ENCODE measurements around the gene SLC6A4. TPM values are rescaled to one million over a fixed set of nuclear protein-coding genes. Genes with fewer than 3 reads are reported as not detected.

SLC6A4 gene
- polyA plus RNA-seq, 1 of the 3 experiments (the other 2 are of a cell fraction) = 0.12 TPM

DNA sequence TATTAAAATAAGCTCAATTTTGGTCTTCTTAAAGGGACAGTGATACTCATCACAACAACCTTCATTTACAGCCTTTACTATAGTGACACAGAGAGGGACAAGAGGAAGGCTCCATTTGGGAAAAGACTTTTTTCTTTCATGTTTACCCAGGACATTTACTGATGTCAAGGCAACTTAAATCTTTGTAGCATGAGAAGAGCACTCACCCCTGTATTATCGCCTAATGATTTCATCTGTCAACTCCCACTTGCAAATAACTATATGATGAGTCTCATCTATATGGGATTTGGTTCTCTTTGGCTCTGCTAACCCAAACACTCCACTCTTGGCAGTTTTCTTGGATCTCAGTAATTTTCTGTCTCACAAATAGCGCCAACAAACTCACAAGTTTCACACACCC, 32.1 kb upstream of the SLC6A4 start:
- Histone ChIP-seq H2AFZ (ENCODE audit: low read depth) (no peak overlapping the region), H3K79me2 (ENCODE audit: insufficient read depth) (no peaks in the 10 kb centered on the region), H3K4me2 (no peak overlapping the region), H4K20me1 (ENCODE audit: insufficient read depth) (no peaks in the 10 kb centered on the region), H3F3A (replicated peaks; ENCODE audit: insufficient read depth) (no peaks in the 10 kb centered on the region), H3K27me3 (ENCODE audit: insufficient read depth) (no peaks in the 10 kb centered on the region), H3K36me3 (replicated peaks in 1 of 2; ENCODE audit: control insufficient read depth in 1 of 2, insufficient read depth in 2 of 2, low read length in 1 of 2) (peaks cover 71 to 79% of the 10 kb centered on the region in 2 experiments), H3K9me3 (no peaks in the 10 kb centered on the region), H3K4me3 (ENCODE audit: low read depth in 2 of 2, low read length in 1 of 2) (no peak overlapping the region), H3K4me1 (ENCODE audit: control insufficient read depth in 1 of 2, insufficient read depth in 2 of 2, low read depth in 1 of 2, low read length in 1 of 2) (peaks cover 6 to 7% of the 10 kb centered on the region in 2 experiments; a peak in 3 of 4 replicates), H3K27ac (ENCODE audit: low read depth in 2 of 2, low read length in 1 of 2) (no peak overlapping the region), H3K9me2 (no peaks in the 10 kb centered on the region), H3K9ac (no peak overlapping the region)
- TF ChIP-seq NRF1 (IDR thresholded peaks at IDR 0.05; ENCODE audit: low read depth, low read length) = no peak
- TF ChIP-seq TAF1 (IDR thresholded peaks at IDR 0.05; ENCODE audit: borderline replicate concordance, low read depth, low read length) = no peak
- TF ChIP-seq EZH2phosphoT487 (IDR thresholded peaks at IDR 0.05; ENCODE audit: borderline replicate concordance, low read depth) = no peak
- no peak for TF ChIP-seq SIN3A (IDR thresholded peaks at IDR 0.05; ENCODE audit: borderline replicate concordance, low read depth, low read length)
- no peak for TF ChIP-seq SMC3 (IDR thresholded peaks at IDR 0.05; ENCODE audit: low read depth, low read length)
- TF ChIP-seq PBX3 (IDR thresholded peaks at IDR 0.05) = no peak
- TF ChIP-seq RXRA (IDR thresholded peaks at IDR 0.05; ENCODE audit: borderline replicate concordance, low read depth) = no peak
- no peak for TF ChIP-seq ELF1 (IDR thresholded peaks at IDR 0.05)
- no peak for TF ChIP-seq CTCF (IDR thresholded peaks at IDR 0.05)
- TF ChIP-seq FOSL2 (IDR thresholded peaks at IDR 0.05; ENCODE audit: borderline replicate concordance, low read depth) = no peak
- TF ChIP-seq, protein P1, sequence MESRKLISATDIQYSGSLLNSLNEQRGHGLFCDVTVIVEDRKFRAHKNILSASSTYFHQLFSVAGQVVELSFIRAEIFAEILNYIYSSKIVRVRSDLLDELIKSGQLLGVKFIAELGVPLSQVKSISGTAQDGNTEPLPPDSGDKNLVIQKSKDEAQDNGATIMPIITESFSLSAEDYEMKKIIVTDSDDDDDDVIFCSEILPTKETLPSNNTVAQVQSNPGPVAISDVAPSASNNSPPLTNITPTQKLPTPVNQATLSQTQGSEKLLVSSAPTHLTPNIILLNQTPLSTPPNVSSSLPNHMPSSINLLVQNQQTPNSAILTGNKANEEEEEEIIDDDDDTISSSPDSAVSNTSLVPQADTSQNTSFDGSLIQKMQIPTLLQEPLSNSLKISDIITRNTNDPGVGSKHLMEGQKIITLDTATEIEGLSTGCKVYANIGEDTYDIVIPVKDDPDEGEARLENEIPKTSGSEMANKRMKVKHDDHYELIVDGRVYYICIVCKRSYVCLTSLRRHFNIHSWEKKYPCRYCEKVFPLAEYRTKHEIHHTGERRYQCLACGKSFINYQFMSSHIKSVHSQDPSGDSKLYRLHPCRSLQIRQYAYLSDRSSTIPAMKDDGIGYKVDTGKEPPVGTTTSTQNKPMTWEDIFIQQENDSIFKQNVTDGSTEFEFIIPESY (IDR thresholded peaks at IDR 0.05; ENCODE audit: borderline replicate concordance, low read depth) = no peak
- no peak for TF ChIP-seq RFX5 (IDR thresholded peaks at IDR 0.05; ENCODE audit: low read length)
- no peak for TF ChIP-seq MXI1 (IDR thresholded peaks at IDR 0.05; ENCODE audit: low read depth, low read length)
- ChIA-PET CTCF (interaction anchor here (1.3 to 3.3 kb wide), 4 partner anchors 10 to 163 kb away, joined by 4 to 11 read pairs (median 6); no protein-coding TSS in a partner anchor), POLR2A (no interaction called here)
- WGBS (ENCODE audit: low lambda C conversion rate) = 98% methylated on average over 2 of the region's 2 CpGs
- no peak for DNase-seq
